GM19099 (cell line): ENCODE measurements around the gene SDHD.

Experiments
- POLR2A ChIP-seq: IDR thresholded peaks from 3 replicates; pipeline ENCODE4 v1.6.1; 2011; ENCODE audit warnings: low read depth; ENCODE audit not compliant: insufficient read length; ENCODE audit errors: extremely low read depth

SDHD gene

GRCh38 chr11:112143597-112143996 lies 56.9 kb downstream of the SDHD start:
- no peak for TF ChIP-seq POLR2A
